ENCODE measurements around the gene HS3ST1. TPM values are rescaled to one million over a fixed set of nuclear protein-coding genes. Genes with fewer than 3 reads are reported as not detected.

Gene HS3ST1
- total RNA-seq, 1 donor from 2014 or later: not detected

- H3K9me3 Mint-ChIP-seq (ENCODE audit: low read depth): peaks cover 8% of the 10 kb centered on the region
- DNase-seq (ENCODE audit: low spot score): no peak
- TF ChIP-seq, protein P1, sequence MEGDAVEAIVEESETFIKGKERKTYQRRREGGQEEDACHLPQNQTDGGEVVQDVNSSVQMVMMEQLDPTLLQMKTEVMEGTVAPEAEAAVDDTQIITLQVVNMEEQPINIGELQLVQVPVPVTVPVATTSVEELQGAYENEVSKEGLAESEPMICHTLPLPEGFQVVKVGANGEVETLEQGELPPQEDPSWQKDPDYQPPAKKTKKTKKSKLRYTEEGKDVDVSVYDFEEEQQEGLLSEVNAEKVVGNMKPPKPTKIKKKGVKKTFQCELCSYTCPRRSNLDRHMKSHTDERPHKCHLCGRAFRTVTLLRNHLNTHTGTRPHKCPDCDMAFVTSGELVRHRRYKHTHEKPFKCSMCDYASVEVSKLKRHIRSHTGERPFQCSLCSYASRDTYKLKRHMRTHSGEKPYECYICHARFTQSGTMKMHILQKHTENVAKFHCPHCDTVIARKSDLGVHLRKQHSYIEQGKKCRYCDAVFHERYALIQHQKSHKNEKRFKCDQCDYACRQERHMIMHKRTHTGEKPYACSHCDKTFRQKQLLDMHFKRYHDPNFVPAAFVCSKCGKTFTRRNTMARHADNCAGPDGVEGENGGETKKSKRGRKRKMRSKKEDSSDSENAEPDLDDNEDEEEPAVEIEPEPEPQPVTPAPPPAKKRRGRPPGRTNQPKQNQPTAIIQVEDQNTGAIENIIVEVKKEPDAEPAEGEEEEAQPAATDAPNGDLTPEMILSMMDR (IDR thresholded peaks at IDR 0.05): no peak
- H3K4me1 Mint-ChIP-seq (ENCODE audit: low read depth): no peaks in the 10 kb centered on the region
- peaks cover 2% of the 10 kb centered on the region for H3K27me3 Mint-ChIP-seq (ENCODE audit: low read depth)
- H3K4me3 Mint-ChIP-seq (ENCODE audit: unreplicated experiment): no peak overlapping the region
- H3K27ac Mint-ChIP-seq (ENCODE audit: unreplicated experiment): no peak overlapping the region
- H3K36me3 Mint-ChIP-seq (ENCODE audit: low read depth): no peaks in the 10 kb centered on the region
Observed at GRCh38 chr4:11355226-11355625, 73.5 kb downstream of the HS3ST1 start.

DNA sequence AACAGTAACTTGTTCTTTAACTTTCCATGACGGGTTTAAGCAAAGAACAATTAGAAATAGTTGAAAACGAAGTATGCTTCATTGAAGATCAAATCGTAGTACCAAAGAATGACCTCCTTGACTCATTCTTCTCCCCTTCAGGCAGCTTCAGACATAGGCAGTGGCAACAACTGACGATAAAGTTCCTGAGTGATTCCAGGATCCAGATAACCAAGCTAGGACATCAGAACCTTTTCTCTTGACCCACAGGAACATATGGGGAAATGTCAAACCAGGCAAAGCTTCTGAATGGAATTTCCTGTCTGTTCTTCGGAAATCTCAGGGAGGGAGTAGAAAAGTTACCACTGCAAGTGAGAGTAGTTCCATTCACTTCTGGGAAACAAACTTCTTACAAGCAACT lies 74.2 kb downstream of the HS3ST1 start:
- no peak overlapping the region for H3K27ac Mint-ChIP-seq (ENCODE audit: unreplicated experiment)
- no peaks in the 10 kb centered on the region for H3K36me3 Mint-ChIP-seq (ENCODE audit: low read depth)
- TF ChIP-seq, protein P1 (IDR thresholded peaks at IDR 0.05): no peak
- H3K4me1 Mint-ChIP-seq (ENCODE audit: low read depth): no peaks in the 10 kb centered on the region
- H3K4me3 Mint-ChIP-seq (ENCODE audit: unreplicated experiment): no peak overlapping the region
- peaks cover 2% of the 10 kb centered on the region for H3K27me3 Mint-ChIP-seq (ENCODE audit: low read depth)
- no peak for DNase-seq (ENCODE audit: low spot score)
- peaks cover 8% of the 10 kb centered on the region for H3K9me3 Mint-ChIP-seq (ENCODE audit: low read depth)

DNA sequence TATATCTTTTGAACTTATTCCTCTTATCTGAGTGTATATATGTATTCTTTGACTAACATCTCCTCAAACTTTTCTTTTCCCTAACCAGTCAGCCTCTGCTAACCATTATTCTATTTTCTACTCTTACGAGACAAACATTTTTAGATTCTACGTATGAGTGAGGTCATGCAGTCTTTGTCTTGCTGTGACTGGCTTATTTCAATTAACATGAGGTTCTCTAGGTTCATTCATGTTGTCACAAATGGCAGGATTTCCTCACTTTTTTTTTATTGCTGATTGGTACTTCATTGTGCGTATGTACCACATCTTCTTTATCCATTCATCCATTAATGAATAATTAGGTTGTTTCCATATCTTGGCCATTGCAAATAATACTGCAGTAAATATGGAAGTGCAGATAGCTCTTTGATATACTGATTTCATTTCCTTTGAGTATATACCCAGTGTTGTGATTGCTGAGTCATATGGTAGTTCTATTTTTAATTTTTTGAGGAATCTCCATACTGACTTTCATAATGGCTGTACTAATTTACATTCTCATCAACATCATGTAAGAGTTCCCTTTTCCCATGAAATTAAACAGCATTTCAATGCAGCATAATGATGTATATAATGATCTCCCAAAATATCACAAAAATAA lies 80.1 kb downstream of the HS3ST1 start:
- Mint-ChIP-seq H3K4me1 (ENCODE audit: low read depth) (no peaks in the 10 kb centered on the region), H3K27me3 (ENCODE audit: low read depth) (no peaks in the 10 kb centered on the region), H3K9me3 (ENCODE audit: low read depth) (peaks cover 6% of the 10 kb centered on the region), H3K4me3 (ENCODE audit: unreplicated experiment) (no peak overlapping the region), H3K27ac (ENCODE audit: unreplicated experiment) (no peak overlapping the region), H3K36me3 (ENCODE audit: low read depth) (no peaks in the 10 kb centered on the region)
- DNase-seq (ENCODE audit: low spot score): no peak
- TF ChIP-seq, protein P1 (IDR thresholded peaks at IDR 0.05): no peak

DNA sequence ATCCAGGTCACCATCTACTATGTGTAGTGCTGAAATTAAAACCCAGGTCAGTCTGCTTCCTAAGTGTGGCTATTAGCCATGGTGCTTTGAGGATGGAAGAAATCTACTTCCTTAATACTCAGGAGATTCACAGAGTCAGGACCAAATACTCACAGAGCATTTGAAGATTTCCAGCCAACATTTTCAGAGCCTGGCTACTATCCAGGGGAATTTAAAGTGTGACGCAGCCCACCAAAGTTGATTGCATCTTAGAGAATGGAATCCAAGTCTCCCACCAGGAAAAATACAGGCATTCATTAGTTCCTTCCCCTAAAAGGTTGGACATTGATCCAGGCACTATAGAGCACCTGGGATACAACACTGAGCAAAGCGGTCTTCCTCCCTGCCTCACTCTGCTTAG lies 83.8 kb downstream of the HS3ST1 start:
- TF ChIP-seq, protein P1 (IDR thresholded peaks at IDR 0.05): no peak
- Mint-ChIP-seq H3K27me3 (ENCODE audit: low read depth) (peaks cover 1% of the 10 kb centered on the region), H3K4me1 (ENCODE audit: low read depth) (no peaks in the 10 kb centered on the region), H3K36me3 (ENCODE audit: low read depth) (no peaks in the 10 kb centered on the region), H3K27ac (ENCODE audit: unreplicated experiment) (no peak overlapping the region), H3K9me3 (ENCODE audit: low read depth) (no peaks in the 10 kb centered on the region), H3K4me3 (ENCODE audit: unreplicated experiment) (no peak overlapping the region)
- no peak for DNase-seq (ENCODE audit: low spot score)

- H3K27me3 Mint-ChIP-seq (ENCODE audit: low read depth): peaks cover 1% of the 10 kb centered on the region
- H3K4me1 Mint-ChIP-seq (ENCODE audit: low read depth): no peaks in the 10 kb centered on the region
- no peaks in the 10 kb centered on the region for H3K9me3 Mint-ChIP-seq (ENCODE audit: low read depth)
- H3K36me3 Mint-ChIP-seq (ENCODE audit: low read depth): no peaks in the 10 kb centered on the region
- H3K4me3 Mint-ChIP-seq (ENCODE audit: unreplicated experiment): no peak overlapping the region
- TF ChIP-seq, protein P1 (IDR thresholded peaks at IDR 0.05): no peak
- H3K27ac Mint-ChIP-seq (ENCODE audit: unreplicated experiment): no peak overlapping the region
- DNase-seq (ENCODE audit: low spot score): no peak
Observed at GRCh38 chr4:11343536-11343935, 85.2 kb downstream of the HS3ST1 start.

Small RNAs within 50 kb of the gene (microRNA-seq; reads per million reads assigned to microRNA genes)
- gene MIR572 (ENCODE audit: borderline number of aligned reads): not detected
